Adrenal gland (tissue), 12 donors: ENCODE results near the gene RASAL1. TPM values are rescaled to one million over a fixed set of nuclear protein-coding genes. Genes with fewer than 3 reads are reported as not detected.
A peak's percentile ranks its signal among the peaks of the same experiment; 100 is the strongest.

Source experiments
- DNase-seq, 7 donors: peaks; one replicate each; pipeline ENCODE4 v3.0.0-alpha.2; 2019 to 2020
- H3K27ac ChIP-seq, 5 donors: fragments of 200-600 bp; sonication (generic) in 4 of 5; 1 replicate in 3 of 5; 2 replicates in 2 of 5; pipeline versions ENCODE4 v1.5.1 to v1.8.0; 2016 to 2020; ENCODE audit warnings: mild to moderate bottlenecking in 1 of 5
- H3K27me3 ChIP-seq: fragments of 200-600 bp; 2 replicates; pipeline ENCODE4 v1.8.0; 2021
- H3K36me3 ChIP-seq, 2 donors: fragments of 200-600 bp; replicated peaks in 1 of 2; 1 replicate in 1 of 2; 2 replicates in 1 of 2; pipeline versions ENCODE4 v1.5.1 to v1.8.0; 2018 to 2022
- H3K4me1 ChIP-seq, 2 donors: fragments of 200-600 bp; replicated peaks in 1 of 2; 1 replicate in 1 of 2; 2 replicates in 1 of 2; pipeline versions ENCODE4 v1.5.1 to v1.8.0; 2018 to 2021
- H3K4me3 ChIP-seq, 4 donors: fragments of 200-600 bp; sonication (generic) in 3 of 4; one replicate each; pipeline ENCODE4 v1.5.1; 2016 to 2018
- H3K9me3 ChIP-seq, 3 donors: fragments of 200-600 bp; sonication (generic) in 1 of 3; replicated peaks in 1 of 3; 1 replicate in 2 of 3; 2 replicates in 1 of 3; pipeline versions ENCODE4 v1.5.1 to v1.8.0; 2016 to 2021
- CTCF ChIP-seq, 6 experiments: fragments of 450-650 bp in 4 of 6; fragments of 200-600 bp in 2 of 6; sonication (generic) in 1 of 6; IDR thresholded peaks; 1 replicate in 5 of 6; 2 replicates in 1 of 6; pipeline versions ENCODE4 v1.5.1 to v1.8.0; 2016 to 2021; ENCODE audit warnings: antibody characterized with exemption in 6 of 6, mild to moderate bottlenecking in 2 of 6, moderate library complexity in 1 of 6
- POLR2A ChIP-seq, 2 donors: fragments of 450-650 bp; IDR thresholded peaks; one replicate each; pipeline ENCODE4 v1.6.1; 2017; ENCODE audit warnings: antibody characterized with exemption in 2 of 2, mild to moderate bottlenecking in 2 of 2, moderate library complexity in 1 of 2
- WGBS, 4 donors: extraction: QIAGEN DNeasy Blood & Tissue Kit in 2 of 4; methylation state at CpG; one replicate each; pipeline versions ENCODE4 v1.1.5 to v1.1.7; 2013 to 2017; 5-methylcytosine and 5-hydroxymethylcytosine counted together
- intact Hi-C, 2 donors: fragments of 100-400 bp; cut with DNase I; formaldehyde crosslinking; loops; one replicate each; pipeline versions ENCODE4 v1.14.1 to v1.15.0; 2022 to 2023
- polyA plus RNA-seq, 3 donors: library from polyadenylated mRNA; stranded (reverse); fragments of 200-250 nt in 2 of 3; fragments of 350-450 nt in 1 of 3; fragmentation: Illumina TruSeq in 1 of 3; extraction: RNeasy Lipid Tissue Mini Kit (QIAGEN cat#74804) in 1 of 3; gene quantifications; one replicate each; pipeline ENCODE4 v1.2.3, GENCODE V29; 2013 to 2014
- total RNA-seq, 9 donors: library from RNA; depleted of rRNA in 4 of 9; stranded (reverse); fragments of >200 nt in 4 of 9; fragments of 120-200 nt in 1 of 9; fragmentation: NEBNext Ultra II Directional in 1 of 9; extraction: Animal tissue kit (Norgen Biotek cat#: 25700) in 1 of 9; gene quantifications; one replicate each; pipeline versions ENCODE4 v1.1.0 to v1.2.4, GENCODE V29; 2013 to 2023
- donor health status: healthy with polysubstance abuse.
- donor health status: Bipolar disorder and iron deficiency.
- donor health status: DM: yes; HTN: yes; CAD: no.
- donor health status: DM: no; HTN: no; CAD: no.
- donor health status: DM: no; HTN: no; CAD: no.
- donor health status: DM: yes; HTN: yes; CAD: no.

RASAL1 gene
- total and polyA plus RNA-seq, 12 donors: 22.6 to 90.4 (median 43.3) TPM

DNA sequence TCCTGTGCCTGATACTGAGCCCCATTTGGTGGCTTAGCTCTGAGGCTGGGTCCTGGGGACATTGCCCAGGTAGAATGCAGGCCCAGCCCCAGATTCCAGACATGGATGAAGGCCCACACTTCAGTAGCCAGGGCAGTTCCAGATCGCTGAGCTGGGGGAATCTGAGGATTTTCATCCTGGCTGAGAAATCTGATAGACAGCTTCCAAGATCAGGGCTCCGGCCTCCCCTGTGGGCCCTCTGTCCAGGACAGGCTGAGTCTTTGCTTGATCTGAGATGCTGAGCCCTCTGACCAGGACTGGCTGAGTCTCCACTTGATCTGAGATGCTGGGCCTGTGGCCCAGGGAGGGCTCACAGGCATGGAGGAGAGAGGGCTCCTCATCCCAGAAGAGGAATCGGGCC is 3.3 kb upstream of the RASAL1 start:
- 77 to 100% (median 79%) methylated on average over 1 to 3 of the region's 3 CpGs; no CpG with 5 or more reads in 1 of the 4 donors for WGBS, 4 donors

DNA sequence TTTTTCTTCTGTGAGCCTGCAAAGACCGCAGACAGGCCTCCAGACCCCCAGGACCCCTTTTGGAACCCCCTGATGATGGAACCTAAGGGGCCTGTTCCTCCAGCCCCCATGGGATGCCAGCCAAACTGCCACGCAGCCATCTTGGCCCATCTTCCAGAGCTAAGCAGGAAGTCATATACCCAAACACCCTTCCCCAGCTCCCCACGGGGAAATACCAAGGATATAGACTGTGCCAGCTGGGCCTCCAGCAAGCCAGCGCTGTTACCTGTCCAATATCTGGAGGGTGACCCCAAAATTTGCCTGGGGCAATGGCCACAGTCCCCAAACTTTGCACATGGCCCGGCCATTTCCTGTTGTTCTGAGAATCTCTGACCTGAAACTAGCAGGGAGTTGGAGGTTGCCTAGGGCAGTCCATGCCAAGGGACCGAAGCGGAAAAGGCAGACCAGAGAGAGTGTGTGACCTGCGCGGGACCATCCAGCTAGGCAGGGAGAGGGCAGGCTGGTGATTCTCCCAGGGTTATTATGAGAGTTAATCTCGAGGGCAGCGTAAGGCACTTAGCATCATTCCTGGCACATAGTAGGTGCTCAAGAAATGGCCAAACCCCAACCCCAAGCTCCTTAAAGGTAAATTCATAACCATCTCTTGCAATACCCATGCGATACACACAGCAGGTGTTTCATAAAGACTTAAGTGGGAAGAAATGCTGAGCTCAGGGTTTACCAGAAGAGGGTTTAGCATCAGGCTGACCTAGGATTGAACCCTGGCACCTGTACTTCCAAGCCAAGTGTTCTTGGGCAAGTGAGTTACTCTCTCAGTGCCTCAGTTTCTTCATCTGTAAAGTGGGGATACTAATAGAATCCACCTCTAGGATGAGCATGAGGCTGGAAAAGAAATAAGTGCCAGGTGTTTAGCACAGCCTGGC is 2.6 kb upstream of the RASAL1 start:
- no peak for DNase-seq
- Histone ChIP-seq H3K27ac (peak overlapping the region in 1 of 5 donors; percentile 6), H3K9me3 (no peaks in the 10 kb centered on the region), H3K4me1 (peaks cover 14 to 38% of the 10 kb centered on the region in 2 donors), H3K27me3 (no peaks in the 10 kb centered on the region), H3K4me3 (no peak overlapping the region), H3K36me3 (no peaks in the 10 kb centered on the region)
- no peak for TF ChIP-seq CTCF (IDR thresholded peaks at IDR 0.05)
- no peak for TF ChIP-seq POLR2A (IDR thresholded peaks at IDR 0.05)
- intact Hi-C loops: no loop called here
- 89 to 95% (median 91%) methylated on average over 8 to 12 of the region's 12 CpGs for WGBS, 4 donors

More for the DNA sequence above, 3.3 kb upstream of the RASAL1 start:
- H3K9me3 ChIP-seq: no peaks in the 10 kb centered on the region
- intact Hi-C loops: no loop called here
- H3K4me3 ChIP-seq: no peak overlapping the region
- H3K4me1 ChIP-seq: peaks cover 14 to 35% of the 10 kb centered on the region in 2 donors
- no peaks in the 10 kb centered on the region for H3K36me3 ChIP-seq
- peak overlapping the region in 1 of 5 donors; percentile 6 for H3K27ac ChIP-seq
- no peak for DNase-seq
- no peaks in the 10 kb centered on the region for H3K27me3 ChIP-seq
- TF ChIP-seq POLR2A (IDR thresholded peaks at IDR 0.05): no peak
- TF ChIP-seq CTCF (IDR thresholded peaks at IDR 0.05): no peak

DNA sequence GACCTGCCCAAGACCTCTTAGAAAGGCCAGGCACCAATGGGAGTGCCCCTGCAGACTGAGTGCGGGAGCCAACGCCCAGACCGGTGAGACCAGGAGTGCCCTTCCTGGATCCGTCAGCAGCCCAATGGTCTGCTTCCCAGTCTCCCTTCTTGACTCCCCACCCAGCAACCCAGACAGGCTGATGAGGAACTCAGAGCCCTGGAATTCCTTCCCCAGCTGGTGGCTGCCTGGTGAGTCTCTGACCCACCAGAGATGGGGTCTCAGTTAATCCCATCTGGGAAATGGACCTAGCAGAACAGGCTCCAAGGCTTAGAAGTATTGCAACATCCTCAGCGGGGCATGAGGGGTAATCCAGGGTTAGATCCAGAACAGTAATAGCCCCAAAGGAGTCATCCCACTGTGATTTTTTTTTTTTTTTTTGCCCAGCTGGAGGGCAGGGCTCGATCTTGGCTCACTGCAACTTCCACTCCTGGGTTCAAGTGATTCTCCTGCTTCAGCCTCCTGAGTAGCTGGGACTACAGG is 1.5 kb upstream of the RASAL1 start:
- peak overlapping the region in 2 of 5 donors; percentile 20 to 88 for H3K27ac ChIP-seq
- 80 to 95% (median 85%) methylated on average over 5 to 6 of the region's 6 CpGs for WGBS, 4 donors
- intact Hi-C loops: no loop called here
- no peaks in the 10 kb centered on the region for H3K9me3 ChIP-seq
- H3K4me3 ChIP-seq: no peak overlapping the region
- TF ChIP-seq CTCF (IDR thresholded peaks at IDR 0.05): no peak
- no peak for TF ChIP-seq POLR2A (IDR thresholded peaks at IDR 0.05)
- no peaks in the 10 kb centered on the region for H3K36me3 ChIP-seq
- no peak for DNase-seq
- no peaks in the 10 kb centered on the region for H3K27me3 ChIP-seq
- H3K4me1 ChIP-seq: peaks cover 7 to 29% of the 10 kb centered on the region in 2 donors

GRCh38 chr12:113136128-113136989 is 798 bp upstream of the RASAL1 start:
- H3K4me3 ChIP-seq: peak overlapping the region in 2 of 4 donors; percentile 22 to 59
- no peak for TF ChIP-seq POLR2A (IDR thresholded peaks at IDR 0.05)
- TF ChIP-seq CTCF (IDR thresholded peaks at IDR 0.05): no peak
- DNase-seq: peak; percentile 71 to 86 (median 83)
- H3K36me3 ChIP-seq: no peaks in the 10 kb centered on the region
- H3K27me3 ChIP-seq: no peaks in the 10 kb centered on the region
- H3K9me3 ChIP-seq: no peaks in the 10 kb centered on the region
- WGBS, 4 donors: 29 to 44% (median 35%) methylated on average over 16 to 21 of the region's 21 CpGs
- H3K4me1 ChIP-seq: peaks cover 0 to 23% of the 10 kb centered on the region in 2 donors
- H3K27ac ChIP-seq: peak overlapping the region in 3 of 5 donors; percentile 60 to 88 (median 68)
- intact Hi-C loops: no loop called here
